B cell (primary cell): ENCODE data around the gene SKAP1. TPM values are rescaled to one million over a fixed set of nuclear protein-coding genes. Genes with fewer than 3 reads are reported as not detected.

Source experiments
- ATAC-seq: fragments of 200-7000 bp; cut with Tn5 transposase; one replicate; pipeline ENCODE4 v1.10.0; 2021; ENCODE audit warnings: low read depth, mild to moderate bottlenecking, moderate number of reproducible peaks, moderate library complexity
- CTCF ChIA-PET: fragments of 350-600 bp; sonication (Branson Sonifier 250); formaldehyde crosslinking; loops from one replicate; lab custom pipeline; 2021; ENCODE audit warnings: antibody characterized with exemption, inconsistent platforms; lab: Charles Lee
- POLR2A ChIA-PET: fragments of 350-600 bp; sonication (Branson Sonifier 250); formaldehyde crosslinking; loops from one replicate; lab custom pipeline; 2021; ENCODE audit warnings: antibody characterized with exemption; lab: Charles Lee
- DNase-seq: peaks from one replicate; pipeline ENCODE4 v3.0.0; 2013
- H2AFZ ChIP-seq: 2 replicates; pipeline ENCODE4 v1.6.1; 2012; ENCODE audit warnings: mild to moderate bottlenecking, low read depth, low read length; ENCODE audit not compliant: insufficient read depth, poor library complexity, severe bottlenecking
- H3K27ac ChIP-seq, 2 donors: 1 replicate in 1 of 2; 2 replicates in 1 of 2; pipeline ENCODE4 v1.5.1; 2012 to 2013; ENCODE audit warnings: low read length in 2 of 2, mild to moderate bottlenecking in 2 of 2, moderate library complexity in 1 of 2
- H3K27me3 ChIP-seq, 4 experiments: fragments of 200-600 bp in 1 of 4; sonication (generic) in 1 of 4; replicated peaks in 1 of 4; 1 replicate in 2 of 4; 2 replicates in 2 of 4; pipeline versions ENCODE4 v1.6.1 to v1.7.0; 2013 to 2016; ENCODE audit warnings: low read length in 3 of 4, mild to moderate bottlenecking in 2 of 4, mixed read lengths in 1 of 4, moderate library complexity in 1 of 4; ENCODE audit not compliant: insufficient read depth in 4 of 4, control insufficient read depth in 3 of 4; ENCODE audit errors: control extremely low read depth in 1 of 4
- H3K36me3 ChIP-seq, 2 experiments: replicated peaks in 1 of 2; 1 replicate in 1 of 2; 2 replicates in 1 of 2; pipeline versions ENCODE4 v1.6.1 to v1.7.1; 2013; ENCODE audit warnings: low read length in 1 of 2; ENCODE audit not compliant: insufficient read depth in 2 of 2, control insufficient read depth in 1 of 2; ENCODE audit errors: control extremely low read depth in 1 of 2, extremely low read depth in 1 of 2
- H3K4me1 ChIP-seq, 2 donors: fragments of 200-600 bp in 1 of 2; sonication (generic) in 1 of 2; 1 replicate in 1 of 2; 2 replicates in 1 of 2; pipeline versions ENCODE4 v1.5.1 to v1.6.1; 2013 to 2017; ENCODE audit warnings: low read length in 2 of 2; ENCODE audit not compliant: control insufficient read depth in 2 of 2, insufficient read depth in 2 of 2
- H3K4me2 ChIP-seq: replicated peaks from 2 replicates; pipeline ENCODE3; 2012; ENCODE audit warnings: mild to moderate bottlenecking, low read depth, low read length; ENCODE audit not compliant: poor library complexity, severe bottlenecking
- H3K4me3 ChIP-seq, 5 experiments: fragments of 200-600 bp in 1 of 5; sonication (generic) in 1 of 5; 1 replicate in 3 of 5; 2 replicates in 2 of 5; pipeline versions ENCODE4 v1.5.1 to v1.7.0; 2011 to 2016; ENCODE audit warnings: low read length in 4 of 5, mild to moderate bottlenecking in 4 of 5, low read depth in 2 of 5, control low read depth in 1 of 5, moderate library complexity in 1 of 5; ENCODE audit not compliant: insufficient read depth in 1 of 5; ENCODE audit errors: control extremely low read depth in 1 of 5, extremely low read depth in 1 of 5
- H3K79me2 ChIP-seq: fragments of 200-600 bp; sonication (generic); one replicate; pipeline ENCODE4 v1.6.0; 2016; ENCODE audit warnings: low read length; ENCODE audit not compliant: control insufficient read depth, insufficient read depth
- H3K9ac ChIP-seq: fragments of 200-600 bp; sonication (generic); 2 replicates; pipeline ENCODE4 v1.6.1; 2017; ENCODE audit warnings: mild to moderate bottlenecking, low read length, moderate library complexity
- H3K9me3 ChIP-seq, 3 donors: one replicate each; pipeline versions ENCODE4 v1.6.1 to v1.7.1; 2013; ENCODE audit warnings: low read length in 2 of 3; ENCODE audit not compliant: control insufficient read depth in 2 of 3, insufficient read depth in 1 of 3; ENCODE audit errors: control extremely low read depth in 1 of 3
- H4K20me1 ChIP-seq: 2 replicates; pipeline ENCODE4 v1.6.0; 2012; ENCODE audit warnings: mild to moderate bottlenecking, low read length; ENCODE audit not compliant: insufficient read depth, control insufficient read depth, poor library complexity, severe bottlenecking
- H3K27ac Mint-ChIP-seq: one replicate; pipeline ENCODE4 v1.8.0; 2021; ENCODE audit warnings: mixed read lengths
- H3K27me3 Mint-ChIP-seq: one replicate; pipeline ENCODE4 v1.8.0; 2021; ENCODE audit warnings: mixed read lengths
- H3K4me1 Mint-ChIP-seq: one replicate; pipeline ENCODE4 v1.8.0; 2021; ENCODE audit warnings: mixed read lengths
- H3K4me3 Mint-ChIP-seq: one replicate; pipeline ENCODE4 v1.8.0; 2021; ENCODE audit warnings: mixed read lengths
- H3K9me3 Mint-ChIP-seq: one replicate; pipeline ENCODE4 v1.8.0; 2022; ENCODE audit warnings: mixed read lengths; ENCODE audit not compliant: insufficient read depth
- EZH2 ChIP-seq: IDR thresholded peaks from 2 replicates; pipeline ENCODE4 v1.6.1; 2012; ENCODE audit warnings: borderline replicate concordance, low read depth, mild to moderate bottlenecking, moderate library complexity, low read length; ENCODE audit not compliant: insufficient read depth, poor library complexity, severe bottlenecking
- WGBS: methylation state at CpG from one replicate; pipeline ENCODE4 v1.1.5; 2013; ENCODE audit warnings: missing lambda C conversion rate; ENCODE audit not compliant: insufficient coverage; 5-methylcytosine and 5-hydroxymethylcytosine counted together
- intact Hi-C: fragments of 100-400 bp; cut with micrococcal nuclease; formaldehyde crosslinking; loops from one replicate; pipeline ENCODE4 v1.10.0; 2022
- polyA plus RNA-seq: library from polyadenylated mRNA; depleted of rRNA; stranded (reverse); fragments of >200 nt; gene quantifications from 2 replicates; pipeline ENCODE4 v1.2.3, GENCODE V29; 2012
- total RNA-seq, 2 donors: library from RNA; stranded (reverse); fragments of 120-200 nt in 1 of 2; gene quantifications; 1 replicate in 1 of 2; 2 replicates in 1 of 2; pipeline versions ENCODE4 v1.2.3 to v1.2.4, GENCODE V29; 2013 to 2022
- TF ChIP-seq, protein P1 (sequence below): fragments of 200-600 bp; IDR thresholded peaks from one replicate; pipeline ENCODE4 v1.8.0; 2022; ENCODE audit warnings: antibody characterized with exemption, mild to moderate bottlenecking

The SKAP1 gene
- total and polyA plus RNA-seq, 2 donors (not counting 1 experiment from before 2014, with no cell fraction given), result 33.1 to 37.3 TPM

DNA sequence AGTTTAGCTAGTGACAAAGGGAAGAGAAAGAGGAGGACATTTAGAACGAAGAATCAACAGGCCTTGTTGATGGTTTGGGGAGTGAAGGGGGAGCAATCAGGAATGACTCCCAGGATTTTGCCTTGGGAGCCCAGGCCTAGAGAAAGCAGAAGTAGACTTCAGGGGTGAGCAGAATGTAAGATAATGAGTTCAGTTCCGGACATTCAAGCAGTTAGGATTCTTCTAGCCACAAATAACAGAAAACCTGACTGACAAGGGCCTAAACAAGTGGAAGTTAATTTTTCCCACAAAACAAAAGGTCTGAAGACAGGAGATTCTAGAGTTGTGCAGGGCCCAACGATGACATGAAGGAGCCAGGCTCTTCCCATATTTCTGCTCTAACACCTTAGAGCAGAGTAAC is 45.9 kb downstream of the SKAP1 start:
- CTCF ChIA-PET, result interaction anchor here (1.0 to 1.5 kb wide), 2 partner anchors 9 to 29 kb away, joined by 3 read pairs; no protein-coding TSS in a partner anchor
- Histone ChIP-seq H3K36me3 (peaks cover 0 to 10% of the 10 kb centered on the region in 2 experiments), H3K9me3 (no peaks in the 10 kb centered on the region), H3K9ac (no peak overlapping the region), H3K4me1 (peaks cover 20% of the 10 kb centered on the region in 2 donors), H3K27ac (no peak overlapping the region), H2AFZ (no peak overlapping the region), H4K20me1 (peaks cover 5% of the 10 kb centered on the region), H3K4me3 (no peak overlapping the region), H3K79me2 (peaks cover 4% of the 10 kb centered on the region), H3K4me2 (no peak overlapping the region), H3K27me3 (no peaks in the 10 kb centered on the region)
- no peaks in the 10 kb centered on the region for H3K9me3 Mint-ChIP-seq
- intact Hi-C loops, result no loop called here
- no peak overlapping the region for H3K4me3 Mint-ChIP-seq
- ATAC-seq (no peak), DNase-seq (no peak)
- H3K4me1 Mint-ChIP-seq, result peaks cover 28% of the 10 kb centered on the region
- WGBS, result 92% methylated on average over 2 of the region's 3 CpGs
- H3K27ac Mint-ChIP-seq, result no peak overlapping the region
- TF ChIP-seq, protein P1, sequence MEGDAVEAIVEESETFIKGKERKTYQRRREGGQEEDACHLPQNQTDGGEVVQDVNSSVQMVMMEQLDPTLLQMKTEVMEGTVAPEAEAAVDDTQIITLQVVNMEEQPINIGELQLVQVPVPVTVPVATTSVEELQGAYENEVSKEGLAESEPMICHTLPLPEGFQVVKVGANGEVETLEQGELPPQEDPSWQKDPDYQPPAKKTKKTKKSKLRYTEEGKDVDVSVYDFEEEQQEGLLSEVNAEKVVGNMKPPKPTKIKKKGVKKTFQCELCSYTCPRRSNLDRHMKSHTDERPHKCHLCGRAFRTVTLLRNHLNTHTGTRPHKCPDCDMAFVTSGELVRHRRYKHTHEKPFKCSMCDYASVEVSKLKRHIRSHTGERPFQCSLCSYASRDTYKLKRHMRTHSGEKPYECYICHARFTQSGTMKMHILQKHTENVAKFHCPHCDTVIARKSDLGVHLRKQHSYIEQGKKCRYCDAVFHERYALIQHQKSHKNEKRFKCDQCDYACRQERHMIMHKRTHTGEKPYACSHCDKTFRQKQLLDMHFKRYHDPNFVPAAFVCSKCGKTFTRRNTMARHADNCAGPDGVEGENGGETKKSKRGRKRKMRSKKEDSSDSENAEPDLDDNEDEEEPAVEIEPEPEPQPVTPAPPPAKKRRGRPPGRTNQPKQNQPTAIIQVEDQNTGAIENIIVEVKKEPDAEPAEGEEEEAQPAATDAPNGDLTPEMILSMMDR, result no peak
- no peak for TF ChIP-seq EZH2
- H3K27me3 Mint-ChIP-seq, result peaks cover 4% of the 10 kb centered on the region
- POLR2A ChIA-PET, result no interaction called here

GRCh38 chr17:48382989-48383388 is 47.0 kb downstream of the SKAP1 start:
- Histone ChIP-seq H4K20me1 (peaks cover 5% of the 10 kb centered on the region), H2AFZ (no peak overlapping the region), H3K27ac (no peak overlapping the region), H3K36me3 (peaks cover 0 to 4% of the 10 kb centered on the region in 2 experiments), H3K4me3 (no peak overlapping the region), H3K27me3 (no peaks in the 10 kb centered on the region), H3K4me1 (peaks cover 20% of the 10 kb centered on the region in 2 donors), H3K79me2 (peaks cover 4% of the 10 kb centered on the region), H3K9ac (no peak overlapping the region), H3K9me3 (no peaks in the 10 kb centered on the region), H3K4me2 (peak overlapping the region; percentile 5)
- Mint-ChIP-seq H3K27me3 (peaks cover 4% of the 10 kb centered on the region), H3K27ac (no peak overlapping the region), H3K9me3 (no peaks in the 10 kb centered on the region), H3K4me3 (no peak overlapping the region), H3K4me1 (peaks cover 28% of the 10 kb centered on the region)
- intact Hi-C loops, result no loop called here
- ATAC-seq (no peak), DNase-seq (peak; percentile 16)
- no CpG with 5 or more reads among the region's 3 CpGs for WGBS
- POLR2A ChIA-PET, result no interaction called here
- CTCF ChIA-PET, result interaction anchor here (0.7 kb wide), 1 partner anchor 8 kb away, joined by 5 read pairs; no protein-coding TSS in a partner anchor
- no peak for TF ChIP-seq EZH2
- TF ChIP-seq, protein P1, result no peak
